ENCODE measurements around the gene CACNA2D4. TPM values are rescaled to one million over a fixed set of nuclear protein-coding genes. Genes with fewer than 3 reads are reported as not detected.

CACNA2D4 gene
- total RNA-seq, 1 experiment from 2014 or later, result 1.7 TPM

DNA sequence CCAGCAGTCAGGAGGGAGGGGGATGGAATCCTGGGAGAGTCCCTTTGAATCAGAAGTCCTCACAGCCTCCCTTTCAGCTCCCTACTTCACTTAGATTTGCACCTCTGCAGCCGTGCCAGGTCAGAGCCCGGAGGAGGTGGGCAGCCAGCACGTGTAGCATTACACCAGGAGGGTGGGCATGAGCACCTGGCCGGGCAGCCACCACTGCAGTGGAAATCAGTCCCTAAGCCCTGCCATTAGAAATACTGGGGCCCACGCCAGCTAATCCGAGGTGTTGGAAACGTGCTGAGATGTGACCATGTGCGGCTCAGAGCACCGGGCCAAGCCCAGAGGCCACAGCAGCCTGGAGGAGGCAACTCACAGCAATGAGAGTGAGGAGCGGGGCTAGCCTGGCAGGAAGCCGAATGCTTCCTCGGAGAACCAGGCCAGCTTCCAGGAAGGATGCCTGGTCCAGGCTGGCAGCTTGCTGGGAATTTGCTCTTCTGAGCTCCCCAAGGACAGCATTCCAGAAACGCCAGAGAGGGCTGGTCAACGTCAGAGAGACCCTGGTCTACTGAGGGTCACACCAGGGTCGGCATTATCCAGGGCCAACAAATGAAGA is 9.4 kb upstream of the CACNA2D4 start (continued):
- no peak for TF ChIP-seq ELF1 (IDR thresholded peaks at IDR 0.05; ENCODE audit: borderline replicate concordance, low read depth)

DNA sequence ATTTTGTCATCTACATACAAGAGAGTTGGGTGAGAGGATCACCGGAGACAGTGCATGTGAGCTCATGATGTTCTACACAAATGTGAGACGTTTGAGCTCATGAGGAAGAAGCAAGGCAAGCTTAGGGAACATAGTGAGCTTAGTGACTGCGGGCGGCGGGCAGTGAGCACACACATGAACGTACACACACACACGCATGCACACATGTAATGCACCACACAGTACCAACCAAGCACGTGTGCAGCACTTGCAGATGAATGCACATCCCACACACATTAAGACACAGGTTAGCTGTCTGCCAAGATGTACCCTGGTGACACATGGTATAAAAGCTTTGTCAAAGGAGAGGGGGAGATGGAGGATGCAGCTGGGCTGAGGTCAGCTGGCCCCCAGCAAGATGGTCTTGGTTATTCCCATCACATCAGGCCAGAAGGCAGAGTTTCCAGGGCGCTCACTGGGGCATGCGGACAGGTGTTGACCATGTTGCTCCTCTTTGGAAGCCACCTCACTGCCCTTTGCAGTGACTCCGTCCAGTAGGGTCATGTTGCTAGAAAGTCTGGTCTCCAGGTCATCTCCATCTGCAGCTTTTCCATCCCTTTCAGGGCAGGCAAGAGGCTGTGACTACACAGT is 8.7 kb upstream of the CACNA2D4 start:
- Histone ChIP-seq H3K9ac (ENCODE audit: low read length) (no peak overlapping the region), H3K9me2 (ENCODE audit: insufficient read depth) (no peaks in the 10 kb centered on the region), H3K79me2 (ENCODE audit: insufficient read depth, low read length) (no peaks in the 10 kb centered on the region), H3K4me3 (replicated peaks in 1 of 2; ENCODE audit: low read depth in 1 of 2, low read length in 2 of 2) (no peak overlapping the region), H3K36me3 (ENCODE audit: control insufficient read depth in 1 of 2, insufficient read depth in 2 of 2, low read length in 2 of 2) (no peaks in the 10 kb centered on the region), H3K4me1 (ENCODE audit: control insufficient read depth in 1 of 2, insufficient read depth in 2 of 2, low read length in 2 of 2) (no peaks in the 10 kb centered on the region), H4K20me1 (ENCODE audit: insufficient read depth) (no peaks in the 10 kb centered on the region), H2AFZ (ENCODE audit: low read depth, low read length, poor library complexity, severe bottlenecking) (no peak overlapping the region), H3K4me2 (ENCODE audit: low read length) (no peak overlapping the region), H3K27me3 (ENCODE audit: insufficient read depth, low read length) (no peaks in the 10 kb centered on the region), H3K9me3 (ENCODE audit: control insufficient read depth in 1 of 2, insufficient read depth in 1 of 2, low read depth in 1 of 2, low read length in 2 of 2) (no peaks in the 10 kb centered on the region), H3K27ac (ENCODE audit: low read depth, low read length) (no peak overlapping the region)
- ChIA-PET CTCF (no interaction called here), POLR2A (no interaction called here), RAD21 (ENCODE audit: low non-redundant PET in 1 of 2, low total read pairs in 2 of 2, uncharacterized antibody in 2 of 2, unreplicated experiment in 2 of 2) (no interaction called here)
- BruUV-seq (replicated peaks), result no TSS peak
- TF ChIP-seq EZH2 (IDR thresholded peaks at IDR 0.05), result no peak
- intact Hi-C loops (cut with micrococcal nuclease), result no loop called here
- ATAC-seq (no peak), DNase-seq (ENCODE audit: low read depth, low spot score) (no peak)

DNA sequence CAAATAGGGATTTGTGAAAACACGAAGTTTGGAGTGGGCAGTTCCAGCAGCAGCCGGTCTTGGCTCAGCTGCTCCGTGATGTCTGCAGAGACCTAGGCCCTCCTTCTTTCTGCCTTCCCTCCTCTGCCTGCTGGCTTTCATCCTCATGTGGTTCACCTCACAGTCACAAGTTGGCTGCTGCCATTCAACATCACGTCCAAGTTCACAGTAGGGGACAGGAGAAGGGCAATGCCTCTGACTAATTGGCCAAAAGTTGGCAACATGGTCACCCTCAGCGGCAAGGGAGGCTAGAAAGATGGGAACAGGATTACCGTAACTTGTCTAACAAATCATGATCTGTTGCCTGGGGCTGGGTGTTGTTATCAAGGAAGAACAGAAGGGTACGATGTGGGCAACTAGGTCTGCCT is 7.8 kb upstream of the CACNA2D4 start:
- no peaks in the 10 kb centered on the region for H3K9me3 ChIP-seq (ENCODE audit: control insufficient read depth in 1 of 2, insufficient read depth in 1 of 2, low read depth in 1 of 2, low read length in 2 of 2)
- intact Hi-C loops (cut with micrococcal nuclease), result no loop called here
- ChIA-PET RAD21 (ENCODE audit: low non-redundant PET in 1 of 2, low total read pairs in 2 of 2, uncharacterized antibody in 2 of 2, unreplicated experiment in 2 of 2) (no interaction called here), CTCF (no interaction called here), POLR2A (no interaction called here)
- H3K36me3 ChIP-seq (ENCODE audit: control insufficient read depth in 1 of 2, insufficient read depth in 2 of 2, low read length in 2 of 2), result no peaks in the 10 kb centered on the region
- no peak for DNase-seq (ENCODE audit: low read depth, low spot score)
- H2AFZ ChIP-seq (ENCODE audit: low read depth, low read length, poor library complexity, severe bottlenecking), result no peak overlapping the region
- no peaks in the 10 kb centered on the region for H4K20me1 ChIP-seq (ENCODE audit: insufficient read depth)
- no peak overlapping the region for H3K9ac ChIP-seq (ENCODE audit: low read length)
- TF ChIP-seq, protein P1, sequence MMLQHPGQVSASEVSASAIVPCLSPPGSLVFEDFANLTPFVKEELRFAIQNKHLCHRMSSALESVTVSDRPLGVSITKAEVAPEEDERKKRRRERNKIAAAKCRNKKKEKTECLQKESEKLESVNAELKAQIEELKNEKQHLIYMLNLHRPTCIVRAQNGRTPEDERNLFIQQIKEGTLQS (IDR thresholded peaks at IDR 0.05), result no peak
- TF ChIP-seq EGR1 (IDR thresholded peaks at IDR 0.05; ENCODE audit: low read depth), result no peak
- no peaks in the 10 kb centered on the region for H3K79me2 ChIP-seq (ENCODE audit: insufficient read depth, low read length)
- H3K4me2 ChIP-seq (ENCODE audit: low read length), result no peak overlapping the region
- no peak overlapping the region for H3K4me3 ChIP-seq (replicated peaks in 1 of 2; ENCODE audit: low read depth in 1 of 2, low read length in 2 of 2)
- no peak for ATAC-seq
- H3K9me2 ChIP-seq (ENCODE audit: insufficient read depth), result no peaks in the 10 kb centered on the region
- no peak overlapping the region for H3K27ac ChIP-seq (ENCODE audit: low read depth, low read length)
- BruUV-seq (replicated peaks), result no TSS peak
- H3K27me3 ChIP-seq (ENCODE audit: insufficient read depth, low read length), result no peaks in the 10 kb centered on the region
- no peaks in the 10 kb centered on the region for H3K4me1 ChIP-seq (ENCODE audit: control insufficient read depth in 1 of 2, insufficient read depth in 2 of 2, low read length in 2 of 2)
